Uterus (tissue), 4 donors: ENCODE measurements around the gene EVI5L. TPM values are rescaled to one million over a fixed set of nuclear protein-coding genes. Genes with fewer than 3 reads are reported as not detected.

Source experiments
- DNase-seq, 2 donors: peaks; one replicate each; pipeline ENCODE4 v3.0.0-alpha.2; 2019 to 2020
- H3K27ac ChIP-seq, 2 donors: fragments of 200-600 bp; sonication (generic); 1 replicate in 1 of 2; 2 replicates in 1 of 2; pipeline ENCODE4 v1.5.1; 2016 to 2018
- H3K27me3 ChIP-seq, 2 donors: fragments of 200-600 bp; sonication (generic); one replicate each; pipeline ENCODE4 v1.5.1; 2018 to 2019; ENCODE audit warnings: control low read depth in 1 of 2
- H3K36me3 ChIP-seq, 2 donors: fragments of 200-600 bp; sonication (generic); one replicate each; pipeline ENCODE4 v1.5.1; 2019; ENCODE audit warnings: control low read depth in 1 of 2
- H3K4me1 ChIP-seq, 2 donors: fragments of 200-600 bp; sonication (generic); one replicate each; pipeline ENCODE4 v1.5.1; 2018 to 2019; ENCODE audit warnings: control low read depth in 1 of 2
- H3K4me3 ChIP-seq, 2 donors: fragments of 200-600 bp; sonication (generic); 1 replicate in 1 of 2; 2 replicates in 1 of 2; pipeline ENCODE4 v1.5.1; 2018 to 2019; ENCODE audit warnings: mild to moderate bottlenecking in 1 of 2
- H3K9me3 ChIP-seq, 2 donors: fragments of 200-600 bp; sonication (generic); one replicate each; pipeline ENCODE4 v1.5.1; 2019; ENCODE audit warnings: control low read depth in 1 of 2
- POLR2A ChIP-seq, 2 donors: fragments of 450-650 bp; IDR thresholded peaks; one replicate each; pipeline ENCODE4 v1.6.1; 2016; ENCODE audit warnings: antibody characterized with exemption in 2 of 2, mild to moderate bottlenecking in 1 of 2, moderate library complexity in 1 of 2
- intact Hi-C: fragments of 100-400 bp; cut with DNase I; formaldehyde crosslinking; loops from one replicate; pipeline ENCODE4 v1.15.1; 2023; ENCODE audit warnings: low total_unique reads
- total RNA-seq, 4 donors: library from RNA; depleted of rRNA in 3 of 4; stranded (reverse); fragments of >200 nt in 3 of 4; gene quantifications; one replicate each; pipeline versions ENCODE4 v1.1.0 to v1.2.4, GENCODE V29; 2014 to 2023
- TF ChIP-seq, protein P1 (sequence below), 4 experiments: fragments of 200-600 bp in 2 of 4; fragments of 450-650 bp in 2 of 4; sonication (generic) in 2 of 4; IDR thresholded peaks; one replicate each; pipeline ENCODE4 v1.5.1; 2016 to 2019; ENCODE audit warnings: antibody characterized with exemption in 4 of 4, mild to moderate bottlenecking in 2 of 4, moderate library complexity in 1 of 4
- donor health status: DM: yes; HTN: yes; CAD: no.

Gene EVI5L
- total RNA-seq, 4 donors from 2014 or later = 9.1 to 14.9 (median 12.4) TPM

DNA sequence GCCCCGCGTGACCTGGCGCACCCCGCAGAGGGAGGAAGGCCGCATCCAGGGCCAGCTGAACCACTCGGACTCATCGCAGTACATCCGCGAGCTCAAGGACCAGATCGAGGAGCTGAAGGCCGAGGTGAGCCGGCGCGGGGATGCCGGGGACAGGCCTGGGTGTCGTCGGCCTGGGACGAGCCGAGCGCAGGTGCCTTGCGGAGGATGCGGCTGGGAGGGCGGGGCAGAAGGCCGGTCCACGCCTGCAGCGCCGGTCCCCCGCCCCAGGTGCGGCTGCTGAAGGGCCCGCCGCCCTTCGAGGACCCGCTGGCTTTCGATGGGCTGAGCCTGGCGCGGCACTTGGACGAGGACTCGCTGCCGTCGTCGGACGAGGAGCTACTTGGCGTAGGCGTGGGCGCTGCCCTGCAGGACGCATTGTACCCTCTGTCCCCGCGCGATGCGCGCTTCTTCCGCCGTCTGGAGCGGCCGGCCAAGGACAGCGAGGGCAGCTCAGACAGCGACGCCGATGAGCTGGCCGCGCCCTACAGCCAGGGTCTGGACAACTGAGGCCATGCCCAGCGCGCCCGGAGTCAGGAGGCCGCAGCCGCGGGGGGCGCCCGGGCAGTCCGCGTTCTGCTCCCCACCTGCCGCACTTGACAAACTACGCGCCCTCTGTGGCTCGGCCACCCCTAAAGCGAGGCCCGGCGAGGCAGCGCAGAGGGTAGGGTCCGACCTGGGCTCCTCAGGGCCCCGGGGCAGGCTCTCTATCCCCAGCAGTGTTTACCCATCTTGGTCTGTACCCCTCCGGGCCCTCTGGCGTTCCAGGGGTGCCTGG lies 33.3 kb downstream of the EVI5L start:
- peaks cover 0 to 1% of the 10 kb centered on the region in 2 donors for H3K4me1 ChIP-seq
- H3K4me3 ChIP-seq = no peak overlapping the region
- TF ChIP-seq, protein P1, sequence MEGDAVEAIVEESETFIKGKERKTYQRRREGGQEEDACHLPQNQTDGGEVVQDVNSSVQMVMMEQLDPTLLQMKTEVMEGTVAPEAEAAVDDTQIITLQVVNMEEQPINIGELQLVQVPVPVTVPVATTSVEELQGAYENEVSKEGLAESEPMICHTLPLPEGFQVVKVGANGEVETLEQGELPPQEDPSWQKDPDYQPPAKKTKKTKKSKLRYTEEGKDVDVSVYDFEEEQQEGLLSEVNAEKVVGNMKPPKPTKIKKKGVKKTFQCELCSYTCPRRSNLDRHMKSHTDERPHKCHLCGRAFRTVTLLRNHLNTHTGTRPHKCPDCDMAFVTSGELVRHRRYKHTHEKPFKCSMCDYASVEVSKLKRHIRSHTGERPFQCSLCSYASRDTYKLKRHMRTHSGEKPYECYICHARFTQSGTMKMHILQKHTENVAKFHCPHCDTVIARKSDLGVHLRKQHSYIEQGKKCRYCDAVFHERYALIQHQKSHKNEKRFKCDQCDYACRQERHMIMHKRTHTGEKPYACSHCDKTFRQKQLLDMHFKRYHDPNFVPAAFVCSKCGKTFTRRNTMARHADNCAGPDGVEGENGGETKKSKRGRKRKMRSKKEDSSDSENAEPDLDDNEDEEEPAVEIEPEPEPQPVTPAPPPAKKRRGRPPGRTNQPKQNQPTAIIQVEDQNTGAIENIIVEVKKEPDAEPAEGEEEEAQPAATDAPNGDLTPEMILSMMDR (IDR thresholded peaks at IDR 0.05) = no peak
- no peak for TF ChIP-seq POLR2A (IDR thresholded peaks at IDR 0.05)
- no peaks in the 10 kb centered on the region for H3K36me3 ChIP-seq
- no peak overlapping the region for H3K27ac ChIP-seq
- H3K9me3 ChIP-seq = no peaks in the 10 kb centered on the region
- no peaks in the 10 kb centered on the region for H3K27me3 ChIP-seq
- intact Hi-C loops = no loop called here
- no peak for DNase-seq

DNA sequence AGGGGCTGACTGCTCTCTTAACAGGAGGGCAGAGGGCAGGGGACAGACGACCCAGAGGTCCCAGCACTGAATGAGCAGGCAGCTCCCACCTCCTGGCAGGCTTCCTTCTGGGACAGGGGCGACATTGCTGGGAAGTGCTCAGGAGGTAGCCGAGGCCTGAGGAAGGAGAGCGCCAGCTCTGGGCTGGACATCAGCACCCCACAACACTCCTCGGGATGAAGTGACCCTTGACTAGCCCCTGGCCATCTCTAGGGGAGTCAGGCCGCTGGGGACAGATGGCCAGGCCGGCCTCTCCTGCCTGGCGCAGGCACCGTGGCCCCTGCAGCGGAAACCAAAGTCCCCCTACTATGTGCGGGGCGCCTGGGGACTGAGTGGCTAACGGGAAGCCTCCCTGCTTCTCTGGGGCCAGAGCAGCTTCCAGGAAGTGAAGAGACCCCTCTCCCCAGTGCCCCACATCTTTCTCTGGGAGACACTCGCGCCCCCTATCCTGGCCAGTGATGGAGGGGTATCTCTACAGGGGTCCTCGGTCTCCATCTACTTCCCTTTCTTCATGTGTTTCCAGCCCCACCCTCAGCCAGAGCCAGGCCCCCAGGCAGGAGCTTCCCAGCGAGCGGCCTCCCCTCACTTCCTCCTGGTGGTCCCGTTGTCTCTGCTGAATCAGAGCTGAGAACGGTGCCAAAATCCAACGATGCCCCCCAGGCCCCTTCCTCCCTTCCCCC lies 34.1 kb downstream of the EVI5L start:
- Histone ChIP-seq H3K4me3 (no peak overlapping the region), H3K4me1 (peaks cover 0 to 8% of the 10 kb centered on the region in 2 donors), H3K36me3 (no peaks in the 10 kb centered on the region), H3K9me3 (no peaks in the 10 kb centered on the region), H3K27ac (no peak overlapping the region), H3K27me3 (no peaks in the 10 kb centered on the region)
- intact Hi-C loops = no loop called here
- no peak for DNase-seq
- TF ChIP-seq, protein P1 (IDR thresholded peaks at IDR 0.05) = no peak
- TF ChIP-seq POLR2A (IDR thresholded peaks at IDR 0.05) = no peak

DNA sequence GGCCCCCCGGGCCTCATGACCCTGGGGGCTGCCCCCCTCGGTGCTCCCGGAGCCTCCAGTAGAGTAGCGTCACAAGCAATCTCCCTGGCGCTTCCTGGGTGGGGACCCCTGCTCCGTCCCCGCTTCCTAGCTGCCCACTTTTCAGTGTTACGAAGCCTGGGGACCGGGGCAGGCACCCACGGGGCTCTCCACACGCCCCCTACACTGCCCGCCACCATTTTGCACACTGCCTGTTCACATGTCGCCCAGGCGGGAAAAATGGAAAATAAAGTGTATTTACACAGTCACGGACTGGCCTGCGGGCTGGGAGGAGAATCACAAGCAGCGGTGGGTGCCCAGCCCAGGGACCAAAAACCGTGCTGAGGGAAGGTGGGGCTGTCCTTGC lies 34.7 kb downstream of the EVI5L start:
- no peaks in the 10 kb centered on the region for H3K36me3 ChIP-seq
- DNase-seq = no peak
- H3K27ac ChIP-seq = no peak overlapping the region
- no peaks in the 10 kb centered on the region for H3K9me3 ChIP-seq
- H3K4me1 ChIP-seq = peaks cover 0 to 13% of the 10 kb centered on the region in 2 donors
- TF ChIP-seq POLR2A (IDR thresholded peaks at IDR 0.05) = no peak
- TF ChIP-seq, protein P1 (IDR thresholded peaks at IDR 0.05) = no peak
- H3K4me3 ChIP-seq = no peak overlapping the region
- no peaks in the 10 kb centered on the region for H3K27me3 ChIP-seq
- intact Hi-C loops = no loop called here

DNA sequence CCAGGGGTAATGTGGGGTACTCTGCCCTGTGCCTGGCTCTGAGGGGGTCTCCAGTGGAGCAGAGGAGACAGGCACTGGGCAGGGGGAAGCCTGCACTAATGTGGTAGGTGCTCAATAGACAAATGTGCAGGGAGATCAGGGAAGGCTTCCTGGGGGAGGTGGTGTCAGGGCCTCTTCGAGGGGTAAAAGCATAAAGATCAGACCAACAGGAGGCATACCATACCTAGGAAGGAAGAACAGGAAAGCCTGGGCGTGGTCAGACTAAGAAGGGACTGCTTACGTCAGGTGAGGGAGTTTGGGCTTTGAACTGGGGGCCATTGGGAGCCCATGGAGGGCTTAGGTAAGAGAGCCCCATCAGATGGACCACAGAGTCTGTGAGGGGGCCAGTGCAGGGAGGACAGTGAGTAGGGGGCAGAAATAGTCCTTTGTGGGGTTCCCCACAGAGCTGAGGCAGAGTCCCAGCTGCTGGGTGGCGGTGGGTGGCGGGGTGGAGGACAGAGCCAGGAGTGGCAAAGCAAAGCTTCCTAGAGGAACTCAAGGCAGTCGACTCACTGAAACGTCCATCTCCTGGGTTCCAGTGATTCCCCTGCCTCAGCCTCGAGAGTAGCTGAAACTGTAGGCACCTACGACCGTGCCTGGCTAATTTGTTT lies 35.4 kb downstream of the EVI5L start:
- Histone ChIP-seq H3K27ac (no peak overlapping the region), H3K4me3 (no peak overlapping the region), H3K4me1 (peaks cover 0 to 17% of the 10 kb centered on the region in 2 donors), H3K27me3 (no peaks in the 10 kb centered on the region), H3K36me3 (no peaks in the 10 kb centered on the region), H3K9me3 (no peaks in the 10 kb centered on the region)
- no peak for DNase-seq
- no peak for TF ChIP-seq POLR2A (IDR thresholded peaks at IDR 0.05)
- TF ChIP-seq, protein P1 (IDR thresholded peaks at IDR 0.05) = no peak
- intact Hi-C loops = no loop called here
